K562 (cell line): ENCODE measurements around the gene SYNGR3. TPM values are rescaled to one million over a fixed set of nuclear protein-coding genes. Genes with fewer than 3 reads are reported as not detected.

Experiments used
- ADNP ChIP-seq: fragments of 200-800 bp; sonication (Bioruptor generic); IDR thresholded peaks from 2 replicates; pipeline ENCODE4 v1.6.1; 2016; ENCODE audit warnings: missing genetic modification characterization, missing compliant biosample characterization
- BRD4 ChIP-seq: fragments of 200-600 bp; sonication (generic); IDR thresholded peaks from 2 replicates; pipeline ENCODE4 v1.6.1; 2017; ENCODE audit warnings: inconsistent platforms
- CCNT2 ChIP-seq: IDR thresholded peaks from 2 replicates; pipeline ENCODE4 v1.6.1; 2011; ENCODE audit warnings: borderline replicate concordance, low read depth, mild to moderate bottlenecking, moderate library complexity, mixed read lengths, low read length; ENCODE audit not compliant: insufficient read length; ENCODE audit errors: extremely low read depth
- CREM ChIP-seq: IDR thresholded peaks from 2 replicates; pipeline ENCODE4 v1.6.1; 2014; ENCODE audit warnings: antibody characterized with exemption, low read depth
- DPF2 ChIP-seq: fragments of 450-650 bp; IDR thresholded peaks from 2 replicates; pipeline ENCODE4 v1.6.1; 2016
- E2F6 ChIP-seq, 2 experiments: IDR thresholded peaks; 2 replicates each; pipeline ENCODE4 v1.6.1; 2011; ENCODE audit warnings: borderline replicate concordance in 1 of 2, control low read depth in 1 of 2, low read depth in 1 of 2, low read length in 1 of 2, mild to moderate bottlenecking in 1 of 2, mixed read lengths in 1 of 2, moderate library complexity in 1 of 2; ENCODE audit not compliant: insufficient read depth in 1 of 2, insufficient read length in 1 of 2, poor library complexity in 1 of 2, severe bottlenecking in 1 of 2; ENCODE audit errors: extremely low read depth in 1 of 2
- GATAD2A ChIP-seq: fragments of 450-650 bp; IDR thresholded peaks from 2 replicates; pipeline ENCODE4 v1.6.1; 2017
- POLR2A ChIP-seq: fragments of 450-650 bp; conservative IDR thresholded peaks from 2 replicates; pipeline ENCODE4 v1.6.1; 2016
- REST ChIP-seq, 2 experiments: fragments of 450-650 bp; formaldehyde crosslinking in 1 of 2; IDR thresholded peaks; 2 replicates each; pipeline versions ENCODE4 v1.4.0 to v1.6.1; 2014 to 2020; ENCODE audit warnings: mild to moderate bottlenecking in 2 of 2, borderline replicate concordance in 1 of 2, low read depth in 1 of 2
- SAP30 ChIP-seq: fragments of 200-600 bp; sonication (generic); IDR thresholded peaks from 2 replicates; pipeline ENCODE4 v1.6.1; 2012; ENCODE audit warnings: borderline replicate concordance, low read depth, mild to moderate bottlenecking, moderate library complexity, low read length, control low read depth, inconsistent platforms; ENCODE audit not compliant: insufficient read depth, poor library complexity, severe bottlenecking
- SMARCA4 ChIP-seq: fragments of 450-650 bp; IDR thresholded peaks from 2 replicates; pipeline ENCODE4 v1.6.1; 2016
- SRSF3 ChIP-seq: fragments of 200-400 bp; formaldehyde crosslinking; IDR thresholded peaks from 2 replicates; pipeline ENCODE4 v1.6.1; 2016; ENCODE audit warnings: mild to moderate bottlenecking, low read length, moderate library complexity; ENCODE audit not compliant: insufficient read depth
- YBX1 ChIP-seq: fragments of 450-650 bp; IDR thresholded peaks from 2 replicates; pipeline ENCODE4 v1.7.1; 2016; ENCODE audit warnings: mild to moderate bottlenecking
- ZBTB12 ChIP-seq: fragments of 250-450 bp; sonication (Bioruptor Pico); IDR thresholded peaks from 2 replicates; pipeline ENCODE4 v1.4.0; 2020
- ZNF197 ChIP-seq: fragments of 200-800 bp; sonication (Bioruptor generic); IDR thresholded peaks from 2 replicates; pipeline ENCODE4 v1.6.1; 2016; ENCODE audit warnings: low read depth, missing genetic modification characterization, missing compliant biosample characterization
- polyA plus RNA-seq, 8 experiments: library from polyadenylated mRNA; depleted of rRNA in 4 of 8; stranded (reverse) in 5 of 8; unstranded in 3 of 8; fragments of >200 nt; fragmentation: Nextera tagmentation in 2 of 8; fragmentation: Illumina TruSeq in 1 of 8; extraction: Ambion mirVana in 2 of 8; extraction: Trizol in 1 of 8; gene quantifications; 2 replicates each; pipeline versions ENCODE4 v1.2.1 to v1.2.3, GENCODE V29; 2011 to 2014; ENCODE audit warnings: inconsistent platforms in 1 of 8, missing spikeins in 1 of 8
- total RNA-seq, 7 experiments: library from RNA; depleted of rRNA in 6 of 7; stranded (reverse); fragments of >200 nt in 6 of 7; fragmentation: Illumina TruSeq in 2 of 7; extraction: Trizol in 2 of 7; gene quantifications; 2 replicates each; pipeline versions ENCODE4 v1.2.1 to v1.2.3, GENCODE V29; 2011 to 2021; ENCODE audit warnings: low replicate concordance in 1 of 7
- TF ChIP-seq, protein P1 (sequence below), 2 experiments: fragments of 250-450 bp in 1 of 2; fragments of 450-650 bp in 1 of 2; sonication (Bioruptor Pico) in 1 of 2; IDR thresholded peaks; 2 replicates each; pipeline versions ENCODE4 v1.6.1 to v1.8.0; 2016 to 2021; ENCODE audit warnings: mild to moderate bottlenecking in 2 of 2, moderate library complexity in 2 of 2, missing compliant biosample characterization in 1 of 2, missing genetic modification characterization in 1 of 2

Gene SYNGR3
- total and polyA plus RNA-seq, 9 of the 15 experiments (the other 6 are each of a cell fraction or from before 2014, with no cell fraction given), result 3.7 to 69.2 (median 36.3) TPM

GRCh38 chr16:2009791-2010510 lies 20.2 kb downstream of the SYNGR3 start, which contains the start of gene ZNF598 (continued):
- TF ChIP-seq CCNT2, result peak; percentile 64
- peak; percentile 77 for TF ChIP-seq ZBTB12 (CRISPR knock-in tag)
- no peak for TF ChIP-seq ADNP (tag)
- TF ChIP-seq DPF2, result 0 out of 2 replicates have a peak, but pooled peaks have one; percentile 31
- TF ChIP-seq, protein P1, sequence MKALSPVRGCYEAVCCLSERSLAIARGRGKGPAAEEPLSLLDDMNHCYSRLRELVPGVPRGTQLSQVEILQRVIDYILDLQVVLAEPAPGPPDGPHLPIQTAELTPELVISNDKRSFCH (CRISPR knock-in tag; IDR thresholded peaks at IDR 0.05), result no peak
- TF ChIP-seq, protein P1 (tag; IDR thresholded peaks at IDR 0.05), result peak; percentile 86
- no peak for TF ChIP-seq REST (IDR thresholded peaks at IDR 0.05; ENCODE audit: borderline replicate concordance)
- no peak for TF ChIP-seq REST (CRISPR knock-in tag; IDR thresholded peaks at IDR 0.05; ENCODE audit: low read depth)
- no peak for TF ChIP-seq YBX1
- TF ChIP-seq CREM, result peak; percentile 86
- TF ChIP-seq SRSF3, result no peak
- peak; percentile 96 for TF ChIP-seq POLR2A
- peak; percentile 31 to 86 for TF ChIP-seq E2F6 (IDR thresholded peaks at IDR 0.05; ENCODE audit: borderline replicate concordance in 1 of 2, extremely low read depth in 1 of 2, insufficient read depth in 1 of 2, insufficient read length in 1 of 2, low read depth in 1 of 2, low read length in 1 of 2, poor library complexity in 1 of 2, severe bottlenecking in 1 of 2)
- peak; percentile 30; the same call in 1 of the 2 replicates for TF ChIP-seq ZNF197 (CRISPR knock-in tag)
- TF ChIP-seq GATAD2A, result 0 out of 2 replicates have a peak, but pooled peaks have one; percentile 18
- TF ChIP-seq BRD4, result peak; percentile 77
- TF ChIP-seq SMARCA4, result no peak
- TF ChIP-seq SAP30, result peak; percentile 73
